B cell (primary cell): Measurements from ENCODE around the gene C2orf92.

Experiments used
- EZH2 ChIP-seq: IDR thresholded peaks from 2 replicates; pipeline ENCODE4 v1.6.1; 2012; ENCODE audit warnings: borderline replicate concordance, low read depth, mild to moderate bottlenecking, moderate library complexity, low read length; ENCODE audit not compliant: insufficient read depth, poor library complexity, severe bottlenecking
- TF ChIP-seq, protein P1 (sequence below): fragments of 200-600 bp; IDR thresholded peaks from one replicate; pipeline ENCODE4 v1.8.0; 2022; ENCODE audit warnings: antibody characterized with exemption, mild to moderate bottlenecking

- TF ChIP-seq, protein P1, sequence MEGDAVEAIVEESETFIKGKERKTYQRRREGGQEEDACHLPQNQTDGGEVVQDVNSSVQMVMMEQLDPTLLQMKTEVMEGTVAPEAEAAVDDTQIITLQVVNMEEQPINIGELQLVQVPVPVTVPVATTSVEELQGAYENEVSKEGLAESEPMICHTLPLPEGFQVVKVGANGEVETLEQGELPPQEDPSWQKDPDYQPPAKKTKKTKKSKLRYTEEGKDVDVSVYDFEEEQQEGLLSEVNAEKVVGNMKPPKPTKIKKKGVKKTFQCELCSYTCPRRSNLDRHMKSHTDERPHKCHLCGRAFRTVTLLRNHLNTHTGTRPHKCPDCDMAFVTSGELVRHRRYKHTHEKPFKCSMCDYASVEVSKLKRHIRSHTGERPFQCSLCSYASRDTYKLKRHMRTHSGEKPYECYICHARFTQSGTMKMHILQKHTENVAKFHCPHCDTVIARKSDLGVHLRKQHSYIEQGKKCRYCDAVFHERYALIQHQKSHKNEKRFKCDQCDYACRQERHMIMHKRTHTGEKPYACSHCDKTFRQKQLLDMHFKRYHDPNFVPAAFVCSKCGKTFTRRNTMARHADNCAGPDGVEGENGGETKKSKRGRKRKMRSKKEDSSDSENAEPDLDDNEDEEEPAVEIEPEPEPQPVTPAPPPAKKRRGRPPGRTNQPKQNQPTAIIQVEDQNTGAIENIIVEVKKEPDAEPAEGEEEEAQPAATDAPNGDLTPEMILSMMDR, result no peak
- TF ChIP-seq EZH2, result no peak
Measured at GRCh38 chr2:97736185-97736584, 66.7 kb downstream of the C2orf92 start.
